Neural progenitor cell (in vitro differentiated cells): ENCODE measurements around the gene MSI1.

Source experiments
- CTCF ChIP-seq: fragments of 200-600 bp; sonication (generic); IDR thresholded peaks from 2 replicates; pipeline ENCODE4 v1.5.1; 2017; ENCODE audit warnings: antibody characterized with exemption, mild to moderate bottlenecking
- EZH2 ChIP-seq: fragments of 200-600 bp; sonication (generic); IDR thresholded peaks from 2 replicates; pipeline ENCODE4 v1.6.1; 2017; ENCODE audit warnings: antibody characterized with exemption, mild to moderate bottlenecking, moderate library complexity
- EZH2phosphoT487 ChIP-seq: fragments of 200-600 bp; sonication (generic); IDR thresholded peaks from 2 replicates; pipeline ENCODE4 v1.6.1; 2017; ENCODE audit warnings: antibody characterized with exemption

- no peak for TF ChIP-seq CTCF
- no peak for TF ChIP-seq EZH2
- no peak for TF ChIP-seq EZH2phosphoT487
These were observed 37.6 kb upstream of the MSI1 start for GRCh38 chr12:120406553-120406952.
